ENCODE results near the gene PROCA1.
"Not testable (repeated sequence)": the region's sequence is repeated elsewhere in the genome, so short reads cannot be mapped to it uniquely, and the experiment has no call there.

Gene PROCA1

DNA sequence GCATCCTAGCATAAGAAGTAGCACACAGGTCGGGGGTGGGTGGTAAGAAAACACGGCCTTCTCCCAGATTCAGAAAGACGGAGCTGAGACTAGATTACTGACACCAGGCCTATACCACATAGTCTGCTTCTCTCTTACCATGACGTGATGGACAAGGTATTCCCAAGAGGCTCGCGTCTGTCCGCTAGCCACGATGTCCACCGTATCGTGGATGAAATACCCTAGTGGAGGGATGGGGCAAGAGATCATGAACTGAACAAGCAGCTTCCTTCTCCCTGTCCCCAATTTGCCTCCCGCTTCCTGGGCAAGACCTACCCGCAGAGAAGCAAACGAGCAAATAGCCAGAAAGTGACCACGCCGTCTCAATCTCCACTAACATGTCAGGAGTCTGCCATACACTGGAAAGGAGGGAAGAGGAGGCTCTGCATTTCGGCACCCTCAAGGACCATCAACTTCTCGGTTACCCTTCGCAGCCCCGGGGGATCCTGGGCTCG lies 13.5 kb upstream of the PROCA1 start:
- Histone ChIP-seq H3K9me3 (no peaks in the 10 kb centered on the region), H3K4me3 (peak overlapping the region; percentile 84), H3K27ac (peak overlapping the region; percentile 87), H3K4me1 (peaks cover 74% of the 10 kb centered on the region), H4K20me1 (peaks cover 56% of the 10 kb centered on the region), H3K36me3 (peaks cover 46% of the 10 kb centered on the region), H3K9ac (peak overlapping the region; percentile 81), H3K4me2 (peak overlapping the region; percentile 100), H3K27me3 (no peaks in the 10 kb centered on the region)
- TF ChIP-seq Cebpa-rat (IDR thresholded peaks at IDR 0.05) = no peak

DNA sequence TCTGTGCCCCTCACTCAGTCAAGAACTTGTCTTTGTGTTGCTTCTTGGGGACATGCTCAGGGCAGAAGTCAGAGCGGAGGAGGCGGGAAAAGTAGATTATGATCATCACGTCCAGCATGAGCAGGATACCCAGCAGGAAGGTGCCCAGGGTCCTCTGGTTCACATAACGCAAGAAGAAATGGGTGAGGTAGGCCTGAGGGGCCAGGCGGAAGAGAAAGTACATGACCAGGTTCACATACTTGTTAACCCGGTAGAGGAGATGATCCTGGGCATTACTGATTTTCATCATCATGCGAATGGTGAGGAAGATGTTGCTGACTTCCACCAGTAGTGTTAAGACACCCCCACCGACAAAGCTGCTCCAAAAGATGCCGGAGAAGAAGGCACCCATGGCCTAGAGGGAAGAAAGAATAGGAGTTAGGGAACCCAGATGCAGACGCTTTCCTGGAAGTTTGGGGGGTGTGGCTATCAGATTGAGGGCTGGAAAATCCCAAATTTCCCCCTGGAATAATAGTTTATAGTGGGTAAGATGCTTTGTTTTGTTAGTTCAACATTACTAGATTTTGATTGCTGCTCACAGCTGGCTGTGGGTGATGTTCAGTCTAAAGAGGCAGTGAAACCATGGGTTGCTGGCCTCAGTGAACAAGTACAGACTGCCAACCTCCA lies 12.9 kb upstream of the PROCA1 start:
- Histone ChIP-seq H3K36me3 (peaks cover 46% of the 10 kb centered on the region), H3K27me3 (no peaks in the 10 kb centered on the region), H3K9ac (peak overlapping the region; percentile 98), H3K4me2 (peak overlapping the region; percentile 100), H3K4me1 (peaks cover 69% of the 10 kb centered on the region), H3K9me3 (no peaks in the 10 kb centered on the region), H3K4me3 (peak overlapping the region; percentile 84), H3K27ac (no peak overlapping the region), H4K20me1 (peaks cover 59% of the 10 kb centered on the region)
- no peak for TF ChIP-seq Cebpa-rat (IDR thresholded peaks at IDR 0.05)

DNA sequence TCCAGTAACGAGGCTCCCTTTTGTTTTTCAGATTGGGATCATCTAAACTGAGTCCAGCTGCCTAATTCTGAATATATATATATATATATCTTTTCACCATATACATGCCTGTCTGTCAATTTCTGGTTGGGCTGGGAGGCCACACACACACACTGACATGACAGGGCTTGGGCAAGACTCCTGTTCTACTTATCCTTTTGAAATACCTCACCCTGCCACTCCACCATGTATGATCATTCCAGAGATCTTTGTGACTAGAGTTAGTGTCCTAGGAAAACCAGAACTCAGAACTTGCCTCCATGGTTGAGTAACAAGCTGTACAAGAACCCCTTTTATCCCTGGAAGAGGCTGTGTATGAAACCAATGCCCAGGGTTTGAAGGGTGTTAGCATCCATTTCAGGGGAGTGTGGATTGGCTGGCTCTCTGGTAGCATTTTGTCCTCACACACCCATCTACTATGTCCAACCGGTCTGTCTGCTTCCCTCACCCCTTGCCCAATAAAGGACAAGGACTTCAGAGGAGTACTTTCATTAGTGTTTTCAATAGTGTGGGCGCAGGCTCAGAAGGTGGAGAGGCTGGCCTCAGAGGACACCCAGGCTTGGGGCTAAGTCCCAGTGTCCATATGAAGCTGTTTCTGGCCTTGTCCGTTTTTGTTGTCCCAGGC lies 12.3 kb upstream of the PROCA1 start:
- Histone ChIP-seq H3K4me1 (peaks cover 65% of the 10 kb centered on the region), H3K9ac (peak overlapping the region; percentile 98; the same call in 1 of the 2 replicates), H3K4me2 (peak overlapping the region; percentile 100), H4K20me1 (peaks cover 59% of the 10 kb centered on the region), H3K36me3 (peaks cover 46% of the 10 kb centered on the region)
- not testable (repeated sequence) for H3K27me3 ChIP-seq, H3K4me3 ChIP-seq, H3K9me3 ChIP-seq, H3K27ac ChIP-seq

DNA sequence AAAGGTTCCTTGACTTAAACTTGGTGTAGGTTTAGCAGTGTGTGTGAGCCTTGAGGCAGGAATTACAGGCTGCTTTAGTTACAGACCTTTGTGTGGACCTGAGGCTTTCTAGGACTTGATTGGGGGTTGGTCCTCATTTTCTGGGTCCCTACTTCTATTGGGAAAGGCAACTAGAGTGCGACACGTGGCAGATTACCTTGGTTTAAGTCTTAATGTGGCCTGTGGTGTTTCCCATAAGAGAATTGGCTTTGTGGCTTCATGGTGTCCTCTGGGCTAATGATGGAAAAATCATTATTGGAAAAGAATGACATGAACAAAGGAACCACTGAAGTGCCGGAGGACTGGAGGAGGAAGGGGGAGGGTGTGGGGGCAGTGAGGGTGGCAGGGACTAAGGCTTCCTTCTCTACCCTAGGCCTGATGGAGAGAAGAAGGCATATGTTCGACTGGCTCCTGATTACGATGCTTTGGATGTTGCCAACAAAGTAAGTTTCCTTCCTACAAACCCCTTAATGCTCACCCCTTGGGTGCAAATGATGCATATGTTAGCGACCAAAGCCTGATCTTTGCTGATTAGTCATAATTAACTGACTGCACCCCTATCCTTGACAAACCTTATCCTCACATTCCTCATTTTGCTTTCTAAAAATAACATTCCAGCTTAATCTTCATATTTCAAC lies 11.6 kb upstream of the PROCA1 start:
- Histone ChIP-seq H4K20me1 (peaks cover 59% of the 10 kb centered on the region), H3K9me3 (no peaks in the 10 kb centered on the region), H3K9ac (peak overlapping the region; percentile 98), H3K4me2 (peak overlapping the region; percentile 100), H3K4me1 (peaks cover 71% of the 10 kb centered on the region), H3K27me3 (no peaks in the 10 kb centered on the region), H3K27ac (no peak overlapping the region), H3K4me3 (peak overlapping the region; percentile 84; the same call in 1 of the 2 replicates), H3K36me3 (peaks cover 46% of the 10 kb centered on the region)
- no peak for TF ChIP-seq Cebpa-rat (IDR thresholded peaks at IDR 0.05)

DNA sequence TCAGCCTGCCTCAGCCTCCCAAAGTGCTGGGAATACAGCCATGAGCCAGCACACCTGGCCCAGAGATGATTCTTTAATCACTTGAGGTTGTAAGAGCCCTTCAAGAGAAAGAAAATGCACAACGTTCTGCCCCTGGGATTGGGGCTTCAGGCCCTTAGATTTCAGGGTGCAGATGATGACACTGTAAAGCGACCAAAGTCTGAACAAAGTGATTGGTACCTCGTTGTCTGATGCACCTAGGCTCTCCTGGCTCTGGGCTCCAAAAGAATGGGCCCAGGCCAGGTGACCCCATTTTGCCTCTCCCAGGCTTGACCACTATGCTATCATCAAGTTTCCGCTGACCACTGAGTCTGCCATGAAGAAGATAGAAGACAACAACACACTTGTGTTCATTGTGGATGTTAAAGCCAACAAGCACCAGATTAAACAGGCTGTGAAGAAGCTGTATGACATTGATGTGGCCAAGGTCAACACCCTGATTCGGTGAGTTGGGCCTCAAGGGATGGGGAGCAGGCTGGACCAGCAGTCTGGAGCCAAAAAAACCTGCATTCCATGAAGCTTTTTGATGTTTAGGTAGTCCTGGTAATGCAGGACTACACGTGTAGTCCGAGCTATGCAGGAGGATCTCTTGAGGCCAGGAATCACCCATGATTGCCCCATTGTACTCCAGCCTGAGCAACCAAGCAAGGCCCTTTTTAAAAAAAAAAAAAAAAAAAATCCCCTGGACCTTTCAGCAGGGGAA lies 10.9 kb upstream of the PROCA1 start:
- no peaks in the 10 kb centered on the region for H3K9me3 ChIP-seq
- peaks cover 59% of the 10 kb centered on the region for H4K20me1 ChIP-seq
- H3K4me1 ChIP-seq = peaks cover 66% of the 10 kb centered on the region
- no peaks in the 10 kb centered on the region for H3K27me3 ChIP-seq
- peak overlapping the region; percentile 84 for H3K4me3 ChIP-seq
- H3K36me3 ChIP-seq = peaks cover 46% of the 10 kb centered on the region
- no peak for TF ChIP-seq Cebpa-rat (IDR thresholded peaks at IDR 0.05)
- H3K4me2 ChIP-seq = peak overlapping the region; percentile 100
- peak overlapping the region; percentile 98 for H3K9ac ChIP-seq
- H3K27ac ChIP-seq = peak overlapping the region; percentile 99; the same call in 1 of the 2 replicates

DNA sequence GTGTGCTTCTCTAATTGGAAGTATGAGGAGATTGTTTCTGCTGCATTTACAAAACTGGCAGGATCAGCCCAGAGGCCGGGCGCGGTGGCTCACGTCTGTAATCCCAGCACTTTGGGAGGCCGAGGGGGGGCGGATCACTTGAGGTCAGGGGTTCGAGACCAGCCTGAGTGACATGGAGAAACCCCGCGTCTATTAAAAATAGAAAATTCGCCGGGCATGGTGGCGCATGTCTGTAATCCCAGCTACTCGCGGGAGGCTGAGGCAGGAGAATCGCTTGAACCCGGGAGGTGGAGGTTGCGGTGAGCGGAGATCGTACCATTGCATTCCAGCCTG lies 9.3 kb upstream of the PROCA1 start:
- not testable (repeated sequence) for H3K9me3 ChIP-seq, H3K27me3 ChIP-seq
- peak overlapping the region; percentile 84 for H3K4me3 ChIP-seq
- H3K27ac ChIP-seq = peak overlapping the region; percentile 99
- H3K36me3 ChIP-seq = peaks cover 47% of the 10 kb centered on the region
- peaks cover 70% of the 10 kb centered on the region for H3K4me1 ChIP-seq
- peak overlapping the region; percentile 98 for H3K9ac ChIP-seq
- peak overlapping the region; percentile 100 for H3K4me2 ChIP-seq
- H4K20me1 ChIP-seq = peaks cover 68% of the 10 kb centered on the region

DNA sequence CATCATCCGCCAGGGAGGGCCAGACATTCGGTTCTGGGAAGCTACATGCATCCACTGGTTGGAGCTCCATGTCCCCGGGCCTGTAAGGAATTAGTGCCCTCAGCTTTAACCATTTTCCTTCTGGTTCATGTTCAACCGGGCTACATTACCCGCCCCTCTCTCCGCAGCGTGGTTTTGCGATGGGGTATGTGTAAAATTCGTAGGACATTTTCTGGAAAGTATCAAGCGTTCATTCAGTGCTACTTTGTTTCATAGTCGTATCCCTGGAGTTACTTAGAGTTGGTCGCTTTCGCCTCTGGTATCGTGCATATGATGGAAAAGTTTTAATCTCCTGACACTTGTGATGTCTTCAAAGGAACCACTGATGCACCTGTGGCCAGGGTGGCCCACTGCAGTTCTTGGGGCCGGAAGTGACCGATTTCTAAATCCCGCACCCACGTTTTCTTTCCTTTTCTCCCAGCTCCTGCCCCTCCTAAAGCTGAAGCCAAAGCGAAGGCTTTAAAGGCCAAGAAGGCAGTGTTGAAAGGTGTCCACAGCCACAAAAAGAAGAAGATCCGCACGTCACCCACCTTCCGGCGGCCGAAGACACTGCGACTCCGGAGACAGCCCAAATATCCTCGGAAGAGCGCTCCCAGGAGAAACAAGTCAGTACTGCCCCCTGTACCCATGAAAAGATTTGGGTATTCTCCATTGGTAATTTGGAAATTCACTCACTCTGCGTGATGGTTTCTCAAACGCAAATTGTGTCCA lies 8.7 kb upstream of the PROCA1 start:
- H3K27me3 ChIP-seq = no peaks in the 10 kb centered on the region
- H3K27ac ChIP-seq = peak overlapping the region; percentile 99
- H3K9ac ChIP-seq = peak overlapping the region; percentile 98
- H4K20me1 ChIP-seq = peaks cover 69% of the 10 kb centered on the region
- no peak for TF ChIP-seq Cebpa-rat (IDR thresholded peaks at IDR 0.05)
- peaks cover 52% of the 10 kb centered on the region for H3K36me3 ChIP-seq
- no peaks in the 10 kb centered on the region for H3K9me3 ChIP-seq
- H3K4me1 ChIP-seq = peaks cover 71% of the 10 kb centered on the region
- H3K4me2 ChIP-seq = peak overlapping the region; percentile 100
- peak overlapping the region; percentile 84 for H3K4me3 ChIP-seq

DNA sequence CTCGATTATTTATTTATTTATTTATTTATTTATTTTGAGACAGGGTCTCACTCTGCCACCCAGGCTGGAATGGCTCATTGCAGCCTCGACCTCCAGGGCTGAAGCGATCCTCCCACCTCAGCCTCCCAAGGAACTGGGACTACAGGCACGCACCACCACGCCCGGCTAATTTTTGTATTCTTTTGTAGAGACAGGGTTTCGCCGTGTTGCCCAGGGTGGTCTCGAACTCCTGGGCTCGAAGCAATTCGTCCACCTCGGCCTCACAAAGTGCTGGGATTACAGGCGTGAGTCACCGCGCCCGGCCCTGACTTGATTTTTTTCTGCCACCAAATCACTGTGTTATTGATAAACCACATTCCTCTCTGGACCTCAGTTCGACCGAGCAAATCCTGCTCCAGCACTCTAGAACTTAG lies 7.3 kb upstream of the PROCA1 start:
- H3K9me3 ChIP-seq = no peaks in the 10 kb centered on the region
- peaks cover 68% of the 10 kb centered on the region for H4K20me1 ChIP-seq
- peaks cover 67% of the 10 kb centered on the region for H3K4me1 ChIP-seq
- H3K27me3 ChIP-seq = no peaks in the 10 kb centered on the region
- peak overlapping the region; percentile 98 for H3K9ac ChIP-seq
- TF ChIP-seq Cebpa-rat (IDR thresholded peaks at IDR 0.05) = no peak
- peak overlapping the region; percentile 98 for H3K4me2 ChIP-seq
- peak overlapping the region; percentile 99 for H3K27ac ChIP-seq
- H3K4me3 ChIP-seq = peak overlapping the region; percentile 84
- peaks cover 54% of the 10 kb centered on the region for H3K36me3 ChIP-seq
